CD4-positive, alpha-beta T cell treated with Interleukin-6 for 4 hours (primary cell): Measurements from ENCODE around the gene PGR.

Experiments used
- DNase-seq: peaks from one replicate; pipeline ENCODE4 v3.0.0-alpha.2; 2020; ENCODE audit warnings: mixed read lengths

The PGR gene

GRCh38 chr11:101008961-101009689, 120.5 kb downstream of the PGR start:
- no peak for DNase-seq

GRCh38 chr11:101003468-101003867, 126.1 kb downstream of the PGR start:
- no peak for DNase-seq

- no peak for DNase-seq
These were observed 129.9 kb downstream of the PGR start for GRCh38 chr11:100999756-101000155.

- DNase-seq, result no peak
These were observed 134.6 kb downstream of the PGR start for GRCh38 chr11:100994966-100995365.

GRCh38 chr11:100991541-100991940, 138.1 kb downstream of the PGR start:
- DNase-seq, result no peak

- DNase-seq, result no peak
These were observed 138.7 kb downstream of the PGR start for GRCh38 chr11:100990931-100991330.

- DNase-seq, result no peak
These were observed 144.9 kb downstream of the PGR start for GRCh38 chr11:100984668-100985067.

GRCh38 chr11:100981196-100981824, 148.3 kb downstream of the PGR start:
- no peak for DNase-seq

- DNase-seq, result no peak
These were observed 149.5 kb downstream of the PGR start for GRCh38 chr11:100980156-100980555.
